GM12874 (cell line): ENCODE data around the gene GPR171.

Source experiments
- TF ChIP-seq, protein P1 (sequence below): IDR thresholded peaks from 2 replicates; pipeline ENCODE4 v1.5.1; 2011; ENCODE audit warnings: low read depth, mild to moderate bottlenecking, control low read depth, low read length, moderate library complexity; ENCODE audit not compliant: insufficient read depth

Gene GPR171, protein sequence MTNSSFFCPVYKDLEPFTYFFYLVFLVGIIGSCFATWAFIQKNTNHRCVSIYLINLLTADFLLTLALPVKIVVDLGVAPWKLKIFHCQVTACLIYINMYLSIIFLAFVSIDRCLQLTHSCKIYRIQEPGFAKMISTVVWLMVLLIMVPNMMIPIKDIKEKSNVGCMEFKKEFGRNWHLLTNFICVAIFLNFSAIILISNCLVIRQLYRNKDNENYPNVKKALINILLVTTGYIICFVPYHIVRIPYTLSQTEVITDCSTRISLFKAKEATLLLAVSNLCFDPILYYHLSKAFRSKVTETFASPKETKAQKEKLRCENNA

DNA sequence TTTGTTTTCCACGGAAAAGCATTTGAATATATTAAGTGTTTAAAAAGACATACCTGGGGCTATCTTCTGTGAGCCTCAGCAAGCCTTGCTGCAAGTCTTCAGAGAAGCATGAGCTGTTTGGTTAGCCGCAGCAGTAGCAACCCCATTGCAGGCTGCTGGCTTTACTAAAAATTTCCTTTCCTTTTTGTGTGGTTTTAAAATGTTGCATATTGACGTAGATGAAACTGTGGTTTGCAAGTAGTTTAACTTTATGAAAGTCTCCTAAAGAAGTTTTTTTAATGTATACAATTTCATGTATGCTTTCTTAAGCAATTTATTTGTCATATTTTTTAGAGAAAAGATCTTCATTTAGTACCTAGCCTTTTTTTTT, at the start of gene GPR171:
TSS of gene GPR171 (minus strand) at position 166 of the 370 bp plus-strand sequence. CDS start 3,830 bp downstream, outside the sequence.
- TF ChIP-seq, protein P1, sequence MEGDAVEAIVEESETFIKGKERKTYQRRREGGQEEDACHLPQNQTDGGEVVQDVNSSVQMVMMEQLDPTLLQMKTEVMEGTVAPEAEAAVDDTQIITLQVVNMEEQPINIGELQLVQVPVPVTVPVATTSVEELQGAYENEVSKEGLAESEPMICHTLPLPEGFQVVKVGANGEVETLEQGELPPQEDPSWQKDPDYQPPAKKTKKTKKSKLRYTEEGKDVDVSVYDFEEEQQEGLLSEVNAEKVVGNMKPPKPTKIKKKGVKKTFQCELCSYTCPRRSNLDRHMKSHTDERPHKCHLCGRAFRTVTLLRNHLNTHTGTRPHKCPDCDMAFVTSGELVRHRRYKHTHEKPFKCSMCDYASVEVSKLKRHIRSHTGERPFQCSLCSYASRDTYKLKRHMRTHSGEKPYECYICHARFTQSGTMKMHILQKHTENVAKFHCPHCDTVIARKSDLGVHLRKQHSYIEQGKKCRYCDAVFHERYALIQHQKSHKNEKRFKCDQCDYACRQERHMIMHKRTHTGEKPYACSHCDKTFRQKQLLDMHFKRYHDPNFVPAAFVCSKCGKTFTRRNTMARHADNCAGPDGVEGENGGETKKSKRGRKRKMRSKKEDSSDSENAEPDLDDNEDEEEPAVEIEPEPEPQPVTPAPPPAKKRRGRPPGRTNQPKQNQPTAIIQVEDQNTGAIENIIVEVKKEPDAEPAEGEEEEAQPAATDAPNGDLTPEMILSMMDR: no peak

DNA sequence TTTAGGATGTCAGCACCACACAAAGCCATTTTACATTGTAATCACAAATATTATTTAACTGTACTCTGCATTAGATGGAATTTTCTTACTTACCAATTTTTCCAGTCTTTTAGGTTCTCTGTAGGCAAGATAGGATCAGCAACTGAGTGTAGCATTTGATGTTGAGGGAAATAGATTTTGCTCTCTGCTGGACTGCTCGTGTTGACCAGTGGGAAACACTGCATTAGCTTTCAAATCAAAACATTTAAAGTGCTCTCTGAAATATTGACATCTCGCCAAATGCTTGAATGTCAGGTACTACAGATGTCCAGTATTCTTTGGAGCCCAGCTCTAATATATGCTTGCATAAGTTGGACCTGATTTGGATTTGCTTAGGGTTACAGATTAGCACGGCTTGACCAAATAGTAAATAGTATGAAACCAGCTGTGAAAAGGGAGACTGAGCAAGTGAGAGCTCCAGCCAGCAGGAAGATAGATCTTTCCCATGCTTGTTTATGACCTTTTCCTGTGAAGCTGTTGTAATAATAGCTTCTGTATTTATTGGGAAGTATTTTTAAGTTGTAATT, 45.8 kb upstream of the GPR171 start:
- TF ChIP-seq, protein P1: no peak

DNA sequence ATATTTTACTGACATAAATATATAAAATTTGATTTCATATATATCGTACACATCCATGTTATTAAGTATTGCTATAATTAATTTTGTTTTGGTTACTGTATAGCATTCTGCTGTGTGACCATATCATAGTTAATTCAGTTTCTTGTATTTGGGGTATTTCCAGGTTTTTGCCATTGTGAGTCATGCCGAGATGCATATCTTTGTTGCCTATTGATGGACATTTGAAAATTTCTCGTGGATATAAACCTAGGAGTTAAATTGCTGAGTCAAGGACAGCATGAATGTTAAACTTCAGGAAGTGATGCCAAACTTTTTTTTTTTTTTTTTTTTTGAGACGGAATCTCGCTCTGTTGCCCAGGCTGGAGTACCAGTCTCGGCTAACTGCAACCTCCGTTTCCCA, 33.7 kb upstream of the GPR171 start:
- TF ChIP-seq, protein P1: no peak

DNA sequence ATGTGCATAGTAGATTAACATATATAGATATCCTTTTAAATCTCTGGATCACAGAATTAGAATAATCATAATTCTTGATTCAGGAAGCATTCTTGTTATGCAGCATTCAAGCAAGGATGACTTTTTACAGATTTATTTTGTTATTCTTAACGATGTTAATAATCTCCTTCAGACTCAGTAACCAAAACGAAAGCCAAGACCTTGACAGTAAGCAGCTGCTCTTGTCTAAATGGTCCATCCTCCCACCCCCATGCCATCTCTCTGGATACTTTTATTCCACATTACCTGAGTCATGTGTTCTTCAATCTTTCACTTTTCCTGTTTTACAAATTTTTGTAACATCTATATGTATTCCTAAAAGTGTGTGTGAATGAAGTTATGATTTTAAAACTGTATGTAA, 33.3 kb upstream of the GPR171 start:
- TF ChIP-seq, protein P1: no peak

DNA sequence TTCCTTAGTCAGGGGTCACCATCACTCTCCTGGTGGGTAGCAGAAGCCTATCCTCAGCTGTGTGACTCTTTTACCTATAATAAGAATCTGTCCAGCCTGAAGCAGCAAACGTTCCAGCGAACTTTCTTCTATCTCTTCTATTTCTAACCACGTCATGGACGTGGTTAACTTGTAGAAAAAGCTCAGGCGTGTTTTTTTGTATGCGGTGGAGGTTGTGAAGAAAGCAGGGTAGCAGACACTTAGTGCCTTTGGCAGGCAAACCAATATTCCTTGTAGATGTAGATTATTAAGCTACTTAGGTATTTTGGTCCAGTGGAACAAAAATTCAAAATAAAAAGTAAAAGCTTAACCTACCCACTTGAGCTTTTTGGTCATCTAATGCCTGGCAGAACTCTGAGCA, 31.8 kb upstream of the GPR171 start:
- TF ChIP-seq, protein P1: no peak

DNA sequence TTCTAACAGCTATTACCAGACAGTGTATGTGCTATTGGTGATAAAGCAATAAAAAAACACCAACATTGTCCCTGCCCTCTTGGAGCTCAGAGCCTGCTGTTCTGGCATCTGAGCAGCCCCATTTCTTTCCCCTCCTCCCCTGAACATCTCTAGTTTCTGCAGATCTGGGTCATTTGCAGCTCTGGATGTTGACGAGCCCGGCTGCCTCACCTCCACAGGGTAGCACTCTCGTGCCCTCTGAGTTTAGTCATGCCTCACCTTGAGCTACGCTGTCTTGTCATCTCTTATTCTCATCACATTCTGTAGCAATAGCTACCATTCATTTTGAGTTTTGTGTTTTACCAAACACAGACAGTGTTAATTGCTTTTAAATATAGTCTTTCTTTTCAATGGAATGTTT, 30.0 kb upstream of the GPR171 start:
- TF ChIP-seq, protein P1: no peak

DNA sequence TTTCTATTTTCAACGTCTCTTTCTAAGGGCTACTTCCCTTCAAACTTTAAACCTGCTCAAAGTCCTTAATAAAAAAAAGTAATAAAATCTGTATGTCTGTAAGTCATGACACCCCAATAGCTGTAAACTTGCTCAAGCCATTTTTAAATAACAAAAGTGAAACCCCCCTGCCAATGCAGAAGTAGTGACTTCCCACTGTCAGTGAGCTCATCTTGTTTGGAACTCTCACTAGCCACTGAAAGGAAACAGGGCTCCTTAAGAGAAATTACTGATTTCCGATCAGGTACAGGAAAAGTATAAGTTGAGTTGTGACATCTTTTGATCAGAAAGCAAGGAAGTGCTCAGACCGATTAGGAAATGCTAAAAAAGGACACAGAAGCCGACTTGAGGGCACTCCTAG, 27.6 kb upstream of the GPR171 start:
- TF ChIP-seq, protein P1: no peak
